PC-3 (cell line): Measurements from ENCODE around the gene SKA2.

ENCODE experiments used
- EZH2 ChIP-seq: fragments of 300-600 bp; sonication (generic); IDR thresholded peaks from one replicate; pipeline ENCODE4 v1.6.1; 2017; ENCODE audit warnings: antibody characterized with exemption, mild to moderate bottlenecking, low read length; ENCODE audit not compliant: unreplicated experiment
- TF ChIP-seq, protein P1 (sequence below): fragments of 300-600 bp; sonication (generic); conservative IDR thresholded peaks from 2 replicates; pipeline ENCODE4 v1.5.1; 2017; ENCODE audit warnings: antibody characterized with exemption, low read depth, mild to moderate bottlenecking, low read length

DNA sequence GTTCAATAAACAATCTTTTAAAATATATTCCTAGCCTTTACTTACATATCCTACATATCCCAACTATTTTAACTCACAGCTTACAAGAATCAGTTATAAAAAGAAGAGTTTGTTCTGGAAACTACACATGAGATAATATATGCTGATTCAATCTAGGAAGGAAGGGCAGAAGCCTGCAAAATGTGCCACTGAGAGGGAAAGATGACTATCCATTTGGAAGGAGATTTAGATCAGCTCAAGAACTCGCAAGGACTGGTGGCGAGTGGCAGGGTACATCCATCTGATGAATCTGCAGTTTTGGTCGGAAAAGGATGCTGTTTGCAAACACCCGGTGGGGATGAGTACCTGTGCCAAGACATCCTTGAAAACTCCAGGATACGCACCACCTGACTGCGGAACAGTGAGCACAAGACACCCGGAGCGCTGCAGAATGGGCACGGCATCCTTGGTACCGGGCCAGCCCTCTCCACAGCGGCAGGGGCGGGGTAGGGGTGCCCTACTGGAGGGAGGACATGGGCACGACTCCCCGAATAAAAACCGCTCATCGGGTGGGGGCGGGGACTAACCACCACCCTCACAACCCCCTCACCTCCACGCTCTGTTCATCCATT, 49.0 kb downstream of the SKA2 start:
- TF ChIP-seq, protein P1, sequence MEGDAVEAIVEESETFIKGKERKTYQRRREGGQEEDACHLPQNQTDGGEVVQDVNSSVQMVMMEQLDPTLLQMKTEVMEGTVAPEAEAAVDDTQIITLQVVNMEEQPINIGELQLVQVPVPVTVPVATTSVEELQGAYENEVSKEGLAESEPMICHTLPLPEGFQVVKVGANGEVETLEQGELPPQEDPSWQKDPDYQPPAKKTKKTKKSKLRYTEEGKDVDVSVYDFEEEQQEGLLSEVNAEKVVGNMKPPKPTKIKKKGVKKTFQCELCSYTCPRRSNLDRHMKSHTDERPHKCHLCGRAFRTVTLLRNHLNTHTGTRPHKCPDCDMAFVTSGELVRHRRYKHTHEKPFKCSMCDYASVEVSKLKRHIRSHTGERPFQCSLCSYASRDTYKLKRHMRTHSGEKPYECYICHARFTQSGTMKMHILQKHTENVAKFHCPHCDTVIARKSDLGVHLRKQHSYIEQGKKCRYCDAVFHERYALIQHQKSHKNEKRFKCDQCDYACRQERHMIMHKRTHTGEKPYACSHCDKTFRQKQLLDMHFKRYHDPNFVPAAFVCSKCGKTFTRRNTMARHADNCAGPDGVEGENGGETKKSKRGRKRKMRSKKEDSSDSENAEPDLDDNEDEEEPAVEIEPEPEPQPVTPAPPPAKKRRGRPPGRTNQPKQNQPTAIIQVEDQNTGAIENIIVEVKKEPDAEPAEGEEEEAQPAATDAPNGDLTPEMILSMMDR: no peak
- TF ChIP-seq EZH2: no peak
